Endometrium (tissue), 2 donors: ENCODE data around the gene GOLGA6L1.
"Not testable (repeated sequence)": the region's sequence is repeated elsewhere in the genome, so short reads cannot be mapped to it uniquely, and the experiment has no call there.

Source experiments
- FAIRE-seq: peaks from 2 replicates; lab custom pipeline; 2012; peaks lifted over from hg19 to GRCh38; lab: Jason Lieb, UNC
- donor health status: control.
- donor health status: control.

GOLGA6L1 gene

GRCh38 chr15:23136722-23137121 lies at the start of gene GOLGA6L1:
Gene GOLGA6L1 (minus strand): TSS chr15:23136822. CDS start chr15:23136731, 91 bp downstream.
- FAIRE-seq = not testable (repeated sequence)

GRCh38 chr15:23181201-23181600 lies 44.6 kb upstream of the GOLGA6L1 start:
- not testable (repeated sequence) for FAIRE-seq

DNA sequence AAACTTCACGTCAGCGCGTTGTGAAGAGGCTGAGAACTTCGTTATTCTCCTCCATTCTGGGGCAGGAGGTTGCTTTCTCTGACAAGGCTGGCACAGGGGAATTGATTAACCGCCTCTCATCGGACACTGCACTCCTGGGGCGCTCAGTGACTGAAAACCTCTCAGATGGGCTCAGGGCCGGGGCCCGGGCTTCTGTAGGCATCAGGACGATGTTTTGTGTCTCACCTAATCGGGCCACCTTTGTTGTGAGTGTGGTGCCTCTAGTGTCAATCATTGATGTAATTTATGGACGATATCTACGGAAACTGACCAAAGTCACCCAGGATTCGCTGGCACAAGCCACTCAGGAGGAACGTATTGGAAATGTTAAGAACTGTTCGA lies 43.9 kb upstream of the GOLGA6L1 start:
- not testable (repeated sequence) for FAIRE-seq

DNA sequence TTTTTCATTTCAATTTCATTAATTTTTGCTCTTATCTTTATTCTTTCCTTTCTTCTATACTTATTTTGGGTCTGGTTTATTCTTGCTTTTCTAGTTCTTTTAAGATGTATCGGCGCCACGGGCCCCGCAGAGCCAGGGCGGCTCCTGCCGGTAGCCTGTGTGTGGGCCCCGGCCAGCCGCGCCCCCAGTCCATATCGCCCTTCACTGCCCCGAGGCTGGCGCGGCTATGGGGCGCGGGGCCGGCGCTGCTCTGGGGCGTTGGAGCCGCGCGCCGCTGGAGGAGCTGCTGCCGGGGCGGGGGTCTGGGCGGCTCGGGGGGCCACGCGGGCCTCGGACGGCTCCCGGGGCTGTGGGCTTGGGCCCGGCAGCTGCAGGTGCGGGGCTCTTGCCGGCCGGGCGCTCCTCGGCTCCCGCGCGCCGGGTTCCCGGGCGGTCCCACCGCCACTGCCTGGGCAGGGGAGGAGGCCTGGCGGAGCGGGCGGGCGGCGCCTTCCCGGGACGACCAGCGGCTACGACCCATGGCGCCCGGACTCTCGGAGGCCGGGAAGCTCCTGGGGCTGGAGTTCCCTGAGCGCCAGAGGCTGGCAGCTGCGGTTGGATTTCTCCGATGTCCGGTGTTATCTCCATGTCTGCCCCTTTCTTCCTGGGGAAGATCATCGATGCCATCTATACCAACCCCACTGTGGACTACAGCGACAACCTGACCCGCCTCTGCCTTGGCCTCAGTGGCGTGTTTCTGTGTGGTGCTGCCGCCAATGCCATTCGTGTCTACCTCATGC lies 43.3 kb upstream of the GOLGA6L1 start:
- not testable (repeated sequence) for FAIRE-seq

DNA sequence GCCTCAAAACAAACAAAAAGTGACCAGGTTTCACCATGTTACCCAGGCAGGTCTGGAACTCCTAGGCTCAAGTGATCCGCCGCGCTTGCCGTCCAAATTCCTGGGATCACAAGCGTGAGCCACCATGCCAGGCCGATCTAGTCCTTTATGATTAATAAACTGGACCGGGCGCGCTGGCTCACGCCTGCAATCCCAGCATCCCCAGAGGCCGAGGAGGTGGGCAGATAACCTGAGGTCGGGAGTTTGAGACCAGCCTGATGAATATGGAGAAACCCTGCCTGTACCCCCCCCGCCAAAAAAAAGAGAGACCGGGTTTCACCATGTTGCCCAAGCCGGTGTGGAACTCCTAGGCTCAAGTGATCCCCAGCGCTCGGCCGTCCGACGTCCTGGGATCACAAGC lies 40.1 kb upstream of the GOLGA6L1 start:
- FAIRE-seq = not testable (repeated sequence)

DNA sequence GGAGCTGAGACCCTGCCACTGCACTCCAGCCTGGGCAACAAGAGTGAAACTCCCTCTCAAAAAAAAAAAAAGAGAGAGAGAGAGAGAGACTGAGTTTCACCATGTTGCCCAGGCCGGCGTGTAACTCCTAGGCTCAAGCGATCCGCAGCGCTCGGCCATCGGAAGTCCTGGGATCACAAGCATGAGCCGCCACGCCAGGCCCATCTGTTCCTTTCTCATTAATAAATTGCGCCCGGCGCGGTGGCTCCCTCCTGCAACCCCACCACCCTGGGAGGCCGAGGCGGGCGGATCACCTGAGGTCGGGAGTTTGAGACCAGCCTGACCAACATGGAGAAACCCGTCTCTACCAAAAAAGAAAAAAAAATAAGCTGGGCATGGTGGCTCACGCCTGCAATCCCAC lies 39.0 kb upstream of the GOLGA6L1 start:
- not testable (repeated sequence) for FAIRE-seq

GRCh38 chr15:23174609-23175140 lies 38.1 kb upstream of the GOLGA6L1 start:
- FAIRE-seq = not testable (repeated sequence)

GRCh38 chr15:23132787-23133186 lies 3.8 kb downstream of the GOLGA6L1 start:
- not testable (repeated sequence) for FAIRE-seq

DNA sequence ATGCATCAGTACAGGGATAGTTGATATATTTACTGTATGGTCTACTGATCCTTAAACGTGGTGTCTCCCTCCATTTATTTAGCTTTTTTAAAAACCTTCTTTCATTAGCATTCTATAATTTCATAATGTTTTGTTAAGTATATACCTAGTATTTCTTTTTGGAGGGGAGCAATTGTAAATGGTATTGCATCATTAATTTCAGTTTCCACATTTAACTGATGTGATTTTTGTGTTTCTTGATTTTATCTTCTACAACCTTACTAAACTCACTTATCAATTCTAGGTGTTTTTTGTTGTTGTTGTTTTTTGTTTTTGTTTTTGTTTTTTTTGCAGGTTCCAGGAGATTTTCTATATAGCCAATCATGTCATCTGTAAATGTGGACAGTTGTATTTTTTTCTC lies 18.4 kb downstream of the GOLGA6L1 start:
- FAIRE-seq = no peak

- no peak for FAIRE-seq
These were observed 40.8 kb downstream of the GOLGA6L1 start for GRCh38 chr15:23095796-23096195.

DNA sequence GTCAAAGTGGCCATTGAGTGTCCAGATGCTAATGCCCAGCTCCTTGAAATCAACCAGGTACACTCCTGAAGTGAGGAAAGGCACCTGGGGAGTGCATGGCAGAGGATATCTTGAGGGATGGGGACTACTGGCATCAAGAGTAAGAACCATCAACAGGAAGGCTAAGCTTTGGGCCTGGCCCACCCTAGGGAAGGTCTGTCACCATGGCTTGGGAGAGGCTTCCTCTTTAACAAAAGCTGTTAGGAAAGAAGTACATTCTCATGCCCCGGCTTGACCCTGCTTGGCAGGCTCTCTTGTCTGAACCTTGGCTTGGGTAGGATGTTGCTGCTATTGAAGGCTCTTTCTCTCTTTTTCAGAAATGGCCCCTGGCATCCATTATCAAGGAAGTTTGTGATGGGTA lies 53.5 kb downstream of the GOLGA6L1 start:
- no peak for FAIRE-seq

- not testable (repeated sequence) for FAIRE-seq
These were observed 54.5 kb downstream of the GOLGA6L1 start for GRCh38 chr15:23081996-23082737.

- no peak for FAIRE-seq
These were observed 55.4 kb downstream of the GOLGA6L1 start for GRCh38 chr15:23081271-23081670.

DNA sequence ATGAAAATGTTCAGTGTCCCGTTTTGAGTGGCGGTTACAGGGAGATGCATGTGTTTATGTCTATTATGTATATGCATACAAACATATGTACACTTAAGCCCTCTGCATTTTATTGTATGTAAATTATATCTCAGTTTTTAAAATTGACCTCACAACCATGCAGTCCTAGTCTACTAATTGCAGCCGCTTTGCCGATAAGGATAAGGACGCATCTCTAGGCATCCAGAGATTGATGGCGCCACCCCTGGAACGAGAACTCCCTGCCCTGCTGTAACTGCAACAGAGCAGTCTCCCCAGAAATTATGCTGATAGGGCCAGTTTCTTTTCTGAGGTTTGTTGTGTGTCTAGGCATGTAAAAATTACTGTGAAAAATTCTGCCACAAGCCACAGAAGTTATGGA lies 56.9 kb downstream of the GOLGA6L1 start:
- no peak for FAIRE-seq
